Mucosa of descending colon (tissue), 3 donors: ENCODE results near the gene BMP6. TPM values are rescaled to one million over a fixed set of nuclear protein-coding genes. Genes with fewer than 3 reads are reported as not detected.

Source experiments
- ATAC-seq: fragments of 200-7000 bp; cut with Tn5 transposase; one replicate; pipeline ENCODE4 v1.9.1; 2020; ENCODE audit warnings: mild to moderate bottlenecking, moderate library complexity
- DNase-seq, 3 donors: peaks; one replicate each; pipeline ENCODE4 v3.0.0-alpha.2; 2020
- H3K36me3 ChIP-seq: fragments of 200-600 bp; one replicate; pipeline ENCODE4 v1.8.0; 2021; ENCODE audit warnings: low read depth, mild to moderate bottlenecking
- H3K4me1 ChIP-seq: fragments of 200-600 bp; one replicate; pipeline ENCODE4 v1.8.0; 2021; ENCODE audit warnings: low read depth, mild to moderate bottlenecking
- H3K4me3 ChIP-seq: fragments of 200-600 bp; one replicate; pipeline ENCODE4 v1.8.0; 2021; ENCODE audit warnings: mild to moderate bottlenecking
- H3K9me3 ChIP-seq: fragments of 200-600 bp; one replicate; pipeline ENCODE4 v1.8.0; 2021; ENCODE audit warnings: mild to moderate bottlenecking
- intact Hi-C, 2 donors: fragments of 100-400 bp; cut with DNase I in 1 of 2; cut with micrococcal nuclease in 1 of 2; formaldehyde crosslinking; loops; one replicate each; pipeline versions ENCODE4 v1.11.0 to v1.11.1; 2022; cut with DNase I, micrococcal nuclease
- total RNA-seq, 3 donors: library from RNA; stranded (reverse); fragmentation: NEBNext Ultra II Directional in 2 of 3; extraction: Animal tissue kit (Norgen Biotek cat#: 25700) in 2 of 3; gene quantifications; one replicate each; pipeline versions ENCODE4 v1.2.1 to v1.2.4, GENCODE V29; 2021 to 2023
- TF ChIP-seq, protein P1 (sequence below): fragments of 200-600 bp; IDR thresholded peaks from one replicate; pipeline ENCODE4 v1.8.0; 2022; ENCODE audit warnings: antibody characterized with exemption, mild to moderate bottlenecking
- donor health status: DM: no; HTN: no; CAD: no; lungs with moderate emphysema.
- donor health status: DM: no; HTN: no; CAD: no.
- donor health status: DM: no; HTN: yes; CAD: no.

The BMP6 gene
- total RNA-seq, 3 donors from 2014 or later: 0.55 to 1.9 (median 0.98) TPM

DNA sequence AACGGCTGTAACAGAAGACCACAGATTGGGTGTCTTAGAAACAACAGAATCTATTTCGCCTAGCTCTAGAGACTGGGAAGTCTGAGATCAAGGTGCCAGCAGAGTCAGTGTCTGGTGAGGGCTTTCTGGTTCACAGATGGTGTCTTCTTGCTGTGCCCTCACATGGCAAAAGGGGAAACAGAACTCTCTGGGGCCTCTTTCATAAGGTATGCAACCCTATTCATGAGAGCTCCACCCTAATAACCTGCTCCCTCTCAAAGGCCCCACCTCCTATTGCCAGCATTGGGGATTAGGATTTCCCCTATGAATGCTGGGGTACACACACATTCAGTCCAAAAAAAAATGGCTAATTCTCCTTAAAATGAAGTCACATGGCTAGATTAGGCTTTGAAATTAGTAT is 174.7 kb downstream of the BMP6 start:
- ATAC-seq: peak; percentile 7
- Histone ChIP-seq H3K36me3 (no peaks in the 10 kb centered on the region), H3K9me3 (no peaks in the 10 kb centered on the region), H3K4me3 (no peak overlapping the region), H3K4me1 (peaks cover 17% of the 10 kb centered on the region)
- TF ChIP-seq, protein P1, sequence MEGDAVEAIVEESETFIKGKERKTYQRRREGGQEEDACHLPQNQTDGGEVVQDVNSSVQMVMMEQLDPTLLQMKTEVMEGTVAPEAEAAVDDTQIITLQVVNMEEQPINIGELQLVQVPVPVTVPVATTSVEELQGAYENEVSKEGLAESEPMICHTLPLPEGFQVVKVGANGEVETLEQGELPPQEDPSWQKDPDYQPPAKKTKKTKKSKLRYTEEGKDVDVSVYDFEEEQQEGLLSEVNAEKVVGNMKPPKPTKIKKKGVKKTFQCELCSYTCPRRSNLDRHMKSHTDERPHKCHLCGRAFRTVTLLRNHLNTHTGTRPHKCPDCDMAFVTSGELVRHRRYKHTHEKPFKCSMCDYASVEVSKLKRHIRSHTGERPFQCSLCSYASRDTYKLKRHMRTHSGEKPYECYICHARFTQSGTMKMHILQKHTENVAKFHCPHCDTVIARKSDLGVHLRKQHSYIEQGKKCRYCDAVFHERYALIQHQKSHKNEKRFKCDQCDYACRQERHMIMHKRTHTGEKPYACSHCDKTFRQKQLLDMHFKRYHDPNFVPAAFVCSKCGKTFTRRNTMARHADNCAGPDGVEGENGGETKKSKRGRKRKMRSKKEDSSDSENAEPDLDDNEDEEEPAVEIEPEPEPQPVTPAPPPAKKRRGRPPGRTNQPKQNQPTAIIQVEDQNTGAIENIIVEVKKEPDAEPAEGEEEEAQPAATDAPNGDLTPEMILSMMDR: no peak
- DNase-seq: no peak
- intact Hi-C loops: no loop called here

DNA sequence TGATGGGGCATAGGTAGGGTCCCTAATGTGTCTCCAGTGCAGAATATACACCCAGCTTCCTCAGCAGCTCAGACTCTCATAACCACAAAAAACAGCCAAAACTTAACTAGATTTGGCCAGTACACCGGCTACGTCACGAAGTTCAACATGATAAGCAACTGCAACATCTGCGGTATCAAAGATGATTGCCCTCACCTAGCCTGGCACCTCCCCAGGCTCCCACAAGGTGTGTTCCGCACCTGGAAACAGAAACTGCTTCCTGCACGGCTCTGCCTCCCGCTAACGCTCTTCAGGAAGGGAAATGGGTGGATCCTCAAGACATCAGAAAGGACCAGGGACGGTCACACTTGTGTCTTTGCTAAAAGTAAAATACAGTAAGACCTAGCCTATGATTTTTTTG is 175.2 kb downstream of the BMP6 start:
- intact Hi-C loops: no loop called here
- peak; percentile 73 to 77 (median 74) for DNase-seq
- TF ChIP-seq, protein P1: no peak
- Histone ChIP-seq H3K9me3 (no peaks in the 10 kb centered on the region), H3K36me3 (no peaks in the 10 kb centered on the region), H3K4me1 (peaks cover 17% of the 10 kb centered on the region), H3K4me3 (no peak overlapping the region)
- peak; percentile 89 for ATAC-seq

DNA sequence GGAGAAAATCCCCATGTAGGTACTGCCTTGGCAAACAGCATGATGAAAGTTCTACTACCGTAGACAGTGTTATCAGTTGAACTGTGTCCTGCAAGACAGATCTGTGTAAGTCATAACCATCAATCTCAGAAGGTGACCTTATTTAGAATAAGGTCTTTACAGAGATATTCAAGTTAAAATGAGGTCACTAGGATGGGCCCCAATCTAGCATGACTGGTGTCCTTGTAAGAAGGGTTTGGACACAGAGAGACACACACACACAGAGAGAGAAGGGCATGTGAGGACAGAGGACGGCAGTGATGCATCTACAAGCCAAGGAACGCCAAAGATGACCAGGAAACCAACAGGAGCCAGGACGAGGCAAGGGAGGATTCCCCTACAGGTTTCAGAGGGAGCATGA is 175.9 kb downstream of the BMP6 start:
- Histone ChIP-seq H3K9me3 (no peaks in the 10 kb centered on the region), H3K4me3 (no peak overlapping the region), H3K4me1 (peaks cover 17% of the 10 kb centered on the region), H3K36me3 (no peaks in the 10 kb centered on the region)
- TF ChIP-seq, protein P1: no peak
- intact Hi-C loops: no loop called here
- DNase-seq: no peak
- no peak for ATAC-seq

DNA sequence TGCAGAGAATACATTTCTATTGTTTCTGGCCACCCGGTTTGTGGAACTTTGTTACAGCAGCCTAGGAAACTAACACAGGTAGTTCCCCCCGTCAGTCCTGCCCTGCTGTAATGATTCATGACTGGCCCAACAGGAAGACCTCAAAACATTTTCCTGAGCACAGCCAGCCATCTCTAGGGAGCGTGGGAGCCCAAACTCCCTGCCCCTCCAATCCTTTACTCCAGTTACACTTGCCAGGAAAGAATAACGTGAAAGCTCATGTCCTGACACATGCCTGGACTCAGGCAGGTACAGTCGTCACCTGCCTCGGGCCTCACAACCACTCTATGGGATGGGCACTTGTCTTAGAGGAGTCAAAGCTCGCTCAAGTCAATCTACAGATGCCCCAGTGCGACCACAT is 176.3 kb downstream of the BMP6 start:
- Histone ChIP-seq H3K4me3 (no peak overlapping the region), H3K9me3 (no peaks in the 10 kb centered on the region), H3K4me1 (peaks cover 17% of the 10 kb centered on the region), H3K36me3 (no peaks in the 10 kb centered on the region)
- TF ChIP-seq, protein P1: no peak
- intact Hi-C loops: no loop called here
- ATAC-seq: no peak
- DNase-seq: no peak

DNA sequence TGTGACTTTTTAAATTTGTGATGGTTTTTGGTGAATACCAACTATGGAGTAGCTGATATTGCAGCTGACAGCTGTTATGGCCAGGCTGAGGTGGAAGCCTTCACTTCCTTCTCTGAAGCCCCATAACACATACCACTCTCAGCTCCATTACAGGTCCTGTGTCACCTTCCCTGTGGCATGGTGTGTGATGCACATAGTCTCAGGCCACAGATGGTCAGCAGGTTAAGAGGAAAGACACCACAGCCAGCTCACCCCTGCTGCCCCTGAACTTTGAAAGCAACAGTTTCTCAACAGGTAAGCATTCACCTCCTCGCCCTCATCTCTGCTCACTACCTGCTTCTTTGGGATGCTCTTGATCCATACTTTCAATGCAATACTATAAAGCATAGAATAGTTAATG is 177.0 kb downstream of the BMP6 start:
- H3K4me1 ChIP-seq: peaks cover 17% of the 10 kb centered on the region
- DNase-seq (no peak), ATAC-seq (no peak)
- intact Hi-C loops: no loop called here
- H3K36me3 ChIP-seq: no peaks in the 10 kb centered on the region
- TF ChIP-seq, protein P1: no peak
- no peak overlapping the region for H3K4me3 ChIP-seq
- no peaks in the 10 kb centered on the region for H3K9me3 ChIP-seq

DNA sequence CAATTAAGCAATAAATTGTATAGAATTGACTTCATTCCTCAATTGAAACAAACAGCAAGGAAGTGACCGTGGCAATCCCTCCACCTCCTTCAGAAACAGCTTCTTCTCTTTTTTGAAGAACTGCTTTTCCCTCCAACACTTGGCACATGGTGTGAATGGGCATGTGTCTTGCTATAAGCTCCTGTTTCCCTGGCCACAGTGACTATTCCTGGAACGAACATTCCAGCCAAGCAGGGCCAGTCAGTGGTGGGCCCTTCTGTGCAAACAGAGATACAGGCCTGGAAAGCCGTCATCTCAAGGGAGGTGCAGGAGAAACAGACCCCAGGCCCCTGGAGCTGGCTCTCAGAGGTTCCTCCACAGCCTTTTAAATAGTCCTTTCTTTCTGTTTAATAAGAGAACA is 177.8 kb downstream of the BMP6 start:
- no peak for DNase-seq
- no peak for ATAC-seq
- intact Hi-C loops: no loop called here
- TF ChIP-seq, protein P1: no peak
- Histone ChIP-seq H3K4me3 (no peak overlapping the region), H3K9me3 (no peaks in the 10 kb centered on the region), H3K4me1 (peaks cover 14% of the 10 kb centered on the region), H3K36me3 (no peaks in the 10 kb centered on the region)
